ENCODE data around the gene WDR90.
"Not testable (repeated sequence)": the region's sequence is repeated elsewhere in the genome, so short reads cannot be mapped to it uniquely, and the experiment has no call there.

Gene WDR90

GRCh38 chr16:684071-684794 lies 35.1 kb downstream of the WDR90 start, which contains the start of gene JMJD8:
Gene JMJD8 (minus strand): TSS chr16:684334. CDS start chr16:684319, 15 bp downstream.
- Histone ChIP-seq H3K36me3 (ENCODE audit: control insufficient read depth, insufficient read depth, low read length) (peaks cover 39% of the 10 kb centered on the region), H3K9me3 (ENCODE audit: control insufficient read depth, insufficient read depth, low read length) (no peaks in the 10 kb centered on the region), H3K4me3 (ENCODE audit: low read depth, low read length) (peak within 1 kb of the TSS; percentile 75), H3K4me1 (ENCODE audit: control insufficient read depth, insufficient read depth, low read length) (peaks cover 3% of the 10 kb centered on the region), H3K9ac (ENCODE audit: low read depth, low read length) (peak within 1 kb of the TSS; percentile 70), H3K27me3 (ENCODE audit: control insufficient read depth, insufficient read depth, low read length) (no peaks in the 10 kb centered on the region)

- Histone ChIP-seq H3K4me1 (ENCODE audit: control insufficient read depth, insufficient read depth, low read length) (peaks cover 3% of the 10 kb centered on the region), H3K4me3 (ENCODE audit: low read depth, low read length) (no peak overlapping the region), H3K9me3 (ENCODE audit: control insufficient read depth, insufficient read depth, low read length) (no peaks in the 10 kb centered on the region), H3K9ac (ENCODE audit: low read depth, low read length) (no peak overlapping the region), H3K36me3 (ENCODE audit: control insufficient read depth, insufficient read depth, low read length) (peaks cover 39% of the 10 kb centered on the region), H3K27me3 (ENCODE audit: control insufficient read depth, insufficient read depth, low read length) (no peaks in the 10 kb centered on the region)
Observed at GRCh38 chr16:684961-685696, 36.0 kb downstream of the WDR90 start.

GRCh38 chr16:685967-686366 lies 36.8 kb downstream of the WDR90 start:
- H3K4me3 ChIP-seq (ENCODE audit: low read depth, low read length) = no peak overlapping the region
- H3K36me3 ChIP-seq (ENCODE audit: control insufficient read depth, insufficient read depth, low read length) = peaks cover 39% of the 10 kb centered on the region
- H3K9me3 ChIP-seq (ENCODE audit: control insufficient read depth, insufficient read depth, low read length) = no peaks in the 10 kb centered on the region
- H3K9ac ChIP-seq (ENCODE audit: low read depth, low read length) = no peak overlapping the region
- H3K4me1 ChIP-seq (ENCODE audit: control insufficient read depth, insufficient read depth, low read length) = peaks cover 3% of the 10 kb centered on the region
- peaks cover under 1% of the 10 kb centered on the region for H3K27me3 ChIP-seq (ENCODE audit: control insufficient read depth, insufficient read depth, low read length)

- H3K9ac ChIP-seq (ENCODE audit: low read depth, low read length) = no peak overlapping the region
- no peak overlapping the region for H3K4me3 ChIP-seq (ENCODE audit: low read depth, low read length)
- peaks cover 4% of the 10 kb centered on the region for H3K27me3 ChIP-seq (ENCODE audit: control insufficient read depth, insufficient read depth, low read length)
- no peaks in the 10 kb centered on the region for H3K9me3 ChIP-seq (ENCODE audit: control insufficient read depth, insufficient read depth, low read length)
- peaks cover 3% of the 10 kb centered on the region for H3K4me1 ChIP-seq (ENCODE audit: control insufficient read depth, insufficient read depth, low read length)
- peaks cover 36% of the 10 kb centered on the region for H3K36me3 ChIP-seq (ENCODE audit: control insufficient read depth, insufficient read depth, low read length)
Observed at GRCh38 chr16:686459-687260, 37.5 kb downstream of the WDR90 start.

- peaks cover 28% of the 10 kb centered on the region for H3K36me3 ChIP-seq (ENCODE audit: control insufficient read depth, insufficient read depth, low read length)
- peaks cover 3% of the 10 kb centered on the region for H3K4me1 ChIP-seq (ENCODE audit: control insufficient read depth, insufficient read depth, low read length)
- H3K9me3 ChIP-seq (ENCODE audit: control insufficient read depth, insufficient read depth, low read length) = no peaks in the 10 kb centered on the region
- H3K27me3 ChIP-seq (ENCODE audit: control insufficient read depth, insufficient read depth, low read length) = peaks cover 12% of the 10 kb centered on the region
- no peak overlapping the region for H3K4me3 ChIP-seq (ENCODE audit: low read depth, low read length)
- H3K9ac ChIP-seq (ENCODE audit: low read depth, low read length) = no peak overlapping the region
Observed at GRCh38 chr16:687499-687898, 38.3 kb downstream of the WDR90 start.

GRCh38 chr16:689175-689897 lies 40.2 kb downstream of the WDR90 start:
- H3K9ac ChIP-seq (ENCODE audit: low read depth, low read length) = peak overlapping the region; percentile 77
- peaks cover 18% of the 10 kb centered on the region for H3K36me3 ChIP-seq (ENCODE audit: control insufficient read depth, insufficient read depth, low read length)
- H3K9me3 ChIP-seq (ENCODE audit: control insufficient read depth, insufficient read depth, low read length) = no peaks in the 10 kb centered on the region
- H3K4me3 ChIP-seq (ENCODE audit: low read depth, low read length) = peak overlapping the region; percentile 84
- H3K4me1 ChIP-seq (ENCODE audit: control insufficient read depth, insufficient read depth, low read length) = no peaks in the 10 kb centered on the region
- H3K27me3 ChIP-seq (ENCODE audit: control insufficient read depth, insufficient read depth, low read length) = peaks cover 21% of the 10 kb centered on the region

GRCh38 chr16:691242-691641 lies 42.1 kb downstream of the WDR90 start:
- H3K36me3 ChIP-seq (ENCODE audit: control insufficient read depth, insufficient read depth, low read length); H3K4me3 ChIP-seq (ENCODE audit: low read depth, low read length); H3K9me3 ChIP-seq (ENCODE audit: control insufficient read depth, insufficient read depth, low read length); H3K4me1 ChIP-seq (ENCODE audit: control insufficient read depth, insufficient read depth, low read length); H3K9ac ChIP-seq (ENCODE audit: low read depth, low read length): not testable (repeated sequence)
- H3K27me3 ChIP-seq (ENCODE audit: control insufficient read depth, insufficient read depth, low read length) = peaks cover 36% of the 10 kb centered on the region

- Histone ChIP-seq H3K9ac (ENCODE audit: low read depth, low read length) (no peak overlapping the region), H3K27me3 (ENCODE audit: control insufficient read depth, insufficient read depth, low read length) (peaks cover 38% of the 10 kb centered on the region)
Observed at GRCh38 chr16:692356-693108, 43.4 kb downstream of the WDR90 start.

GRCh38 chr16:693364-693763 lies 44.2 kb downstream of the WDR90 start:
- peak overlapping the region; percentile 71 for H3K4me3 ChIP-seq (ENCODE audit: low read depth, low read length)
- H3K27me3 ChIP-seq (ENCODE audit: control insufficient read depth, insufficient read depth, low read length) = peaks cover 41% of the 10 kb centered on the region
- no peak overlapping the region for H3K9ac ChIP-seq (ENCODE audit: low read depth, low read length)
- no peaks in the 10 kb centered on the region for H3K36me3 ChIP-seq (ENCODE audit: control insufficient read depth, insufficient read depth, low read length)
- no peaks in the 10 kb centered on the region for H3K4me1 ChIP-seq (ENCODE audit: control insufficient read depth, insufficient read depth, low read length)
- no peaks in the 10 kb centered on the region for H3K9me3 ChIP-seq (ENCODE audit: control insufficient read depth, insufficient read depth, low read length)

More at GRCh38 chr16:692356-693108, 43.4 kb downstream of the WDR90 start:
- H3K9me3 ChIP-seq (ENCODE audit: control insufficient read depth, insufficient read depth, low read length) = no peaks in the 10 kb centered on the region
- no peak overlapping the region for H3K4me3 ChIP-seq (ENCODE audit: low read depth, low read length)
- no peaks in the 10 kb centered on the region for H3K36me3 ChIP-seq (ENCODE audit: control insufficient read depth, insufficient read depth, low read length)
- no peaks in the 10 kb centered on the region for H3K4me1 ChIP-seq (ENCODE audit: control insufficient read depth, insufficient read depth, low read length)

- Histone ChIP-seq H3K9ac (ENCODE audit: low read depth, low read length) (no peak overlapping the region), H3K27me3 (ENCODE audit: control insufficient read depth, insufficient read depth, low read length) (peaks cover 43% of the 10 kb centered on the region), H3K4me1 (ENCODE audit: control insufficient read depth, insufficient read depth, low read length) (no peaks in the 10 kb centered on the region), H3K4me3 (ENCODE audit: low read depth, low read length) (peak overlapping the region; percentile 71), H3K36me3 (ENCODE audit: control insufficient read depth, insufficient read depth, low read length) (no peaks in the 10 kb centered on the region), H3K9me3 (ENCODE audit: control insufficient read depth, insufficient read depth, low read length) (no peaks in the 10 kb centered on the region)
Observed at GRCh38 chr16:693766-694165, 44.6 kb downstream of the WDR90 start.
